ENCODE measurements around the gene WHRN.

WHRN gene

DNA sequence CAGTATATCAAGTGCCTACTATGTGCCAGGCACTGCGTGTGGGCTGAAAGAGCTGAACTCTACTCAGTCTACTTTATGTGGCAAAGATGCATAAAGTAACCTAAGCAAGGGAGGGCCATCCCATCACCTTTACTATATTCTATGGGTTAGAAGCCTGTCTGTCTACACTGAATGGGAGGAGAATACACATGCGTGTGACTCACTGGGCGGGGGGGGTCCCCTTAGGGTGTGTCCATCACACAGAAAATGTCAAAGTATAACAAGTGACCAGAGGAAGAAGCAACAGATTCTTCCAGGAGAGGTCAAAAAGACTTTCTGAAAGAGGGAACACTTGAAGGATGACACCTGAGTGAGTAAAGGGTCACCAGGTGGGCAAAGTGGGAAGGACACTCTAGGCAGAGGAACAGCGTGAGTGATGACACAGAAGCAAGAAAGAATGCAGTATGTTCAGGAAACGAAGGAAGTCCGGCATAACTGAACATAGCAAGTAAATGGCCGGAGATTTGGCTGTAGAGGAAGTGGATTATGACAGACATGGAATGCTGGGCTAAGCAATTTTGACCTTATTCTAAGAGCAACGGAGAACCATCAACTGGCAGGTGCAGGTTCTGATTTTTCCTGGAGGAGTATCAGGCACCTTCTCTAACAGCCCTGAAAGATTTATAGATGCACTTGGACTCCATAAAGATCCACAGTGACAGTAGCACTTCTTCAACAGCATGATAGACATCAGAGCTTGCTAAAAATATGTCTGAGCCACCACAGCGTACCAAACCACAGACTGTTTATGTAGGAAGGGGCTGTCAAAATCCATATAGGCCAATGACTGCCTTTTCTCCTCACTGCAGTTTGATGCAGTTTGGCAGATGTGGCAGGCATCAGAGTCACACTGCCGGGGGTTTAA is 8.0 kb upstream of the WHRN start:
- no peak for DNase-seq

DNA sequence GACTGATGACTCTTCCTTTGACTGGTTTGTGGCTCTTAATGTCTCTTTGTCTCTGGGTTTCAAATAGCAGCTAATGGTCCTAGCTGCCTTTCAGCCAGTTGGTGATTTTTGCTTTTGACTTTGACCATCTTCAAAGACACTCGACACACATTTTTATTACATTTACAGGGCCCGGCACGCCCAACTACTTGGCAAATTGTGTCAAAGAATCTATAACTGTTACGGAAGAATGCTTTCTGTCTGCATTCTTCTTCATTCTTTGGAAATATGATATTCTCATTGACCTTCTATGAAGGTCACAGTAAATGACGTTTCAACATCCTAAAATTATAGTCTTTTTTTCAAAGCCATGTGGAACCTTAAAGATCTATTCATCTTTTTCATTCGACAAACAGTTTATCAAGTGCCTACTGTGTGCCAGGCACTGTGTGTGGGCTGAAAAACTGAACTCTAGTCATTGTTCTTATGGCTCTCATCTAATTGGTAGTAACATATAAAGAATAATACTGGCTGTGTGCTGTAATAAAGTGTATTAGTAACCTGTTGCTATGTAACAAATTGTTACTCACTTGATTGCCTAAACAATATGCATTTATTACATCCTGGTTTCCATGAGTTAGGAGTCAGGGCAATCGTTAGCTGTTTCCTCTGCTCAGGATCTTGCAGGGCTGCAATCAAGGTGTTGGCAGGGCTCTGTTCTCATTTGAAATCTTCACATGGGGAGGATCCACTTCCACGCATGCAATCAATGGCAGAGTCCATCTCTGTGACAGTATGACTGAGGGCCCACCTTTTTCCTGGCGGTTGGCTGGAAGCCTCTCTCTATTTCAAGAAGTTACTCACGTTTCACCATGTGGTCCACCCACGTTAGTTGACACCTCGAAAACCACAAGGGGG is 7.0 kb upstream of the WHRN start:
- no peak for DNase-seq

DNA sequence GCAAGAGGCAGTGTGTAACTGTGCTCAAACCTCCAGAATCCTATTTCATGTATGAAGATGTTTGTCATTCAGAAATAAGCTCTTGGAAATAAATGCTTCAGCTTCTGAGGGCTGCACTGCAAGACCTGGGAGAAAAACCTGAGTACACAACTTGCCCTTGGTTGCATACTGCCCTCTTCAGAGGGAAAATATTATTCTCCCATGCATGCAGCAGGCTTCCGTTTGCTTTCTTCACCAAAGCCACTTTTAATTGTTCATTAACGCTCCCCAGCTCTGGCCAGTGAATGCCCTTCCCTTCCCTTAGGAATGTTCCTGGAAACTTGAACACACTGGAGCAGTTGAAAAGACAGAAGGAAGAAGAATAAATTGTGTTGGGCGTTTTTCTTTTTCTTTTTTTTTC is 2.5 kb upstream of the WHRN start:
- DNase-seq, result no peak

DNA sequence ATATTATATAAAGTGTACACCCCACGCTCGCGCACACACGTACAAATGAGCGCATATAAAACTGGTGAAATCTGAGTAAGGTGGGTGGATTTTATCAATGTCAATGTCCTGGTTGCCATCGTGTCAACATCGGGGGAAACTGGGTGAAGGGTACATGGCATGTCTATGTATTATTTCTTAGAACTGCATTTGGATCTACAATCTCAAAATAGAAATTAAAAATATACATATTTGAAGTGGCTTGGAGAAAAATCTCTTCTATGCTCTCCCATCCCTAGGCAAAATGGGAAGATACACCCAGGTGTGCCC is 763 bp upstream of the WHRN start:
- DNase-seq, result no peak

DNA sequence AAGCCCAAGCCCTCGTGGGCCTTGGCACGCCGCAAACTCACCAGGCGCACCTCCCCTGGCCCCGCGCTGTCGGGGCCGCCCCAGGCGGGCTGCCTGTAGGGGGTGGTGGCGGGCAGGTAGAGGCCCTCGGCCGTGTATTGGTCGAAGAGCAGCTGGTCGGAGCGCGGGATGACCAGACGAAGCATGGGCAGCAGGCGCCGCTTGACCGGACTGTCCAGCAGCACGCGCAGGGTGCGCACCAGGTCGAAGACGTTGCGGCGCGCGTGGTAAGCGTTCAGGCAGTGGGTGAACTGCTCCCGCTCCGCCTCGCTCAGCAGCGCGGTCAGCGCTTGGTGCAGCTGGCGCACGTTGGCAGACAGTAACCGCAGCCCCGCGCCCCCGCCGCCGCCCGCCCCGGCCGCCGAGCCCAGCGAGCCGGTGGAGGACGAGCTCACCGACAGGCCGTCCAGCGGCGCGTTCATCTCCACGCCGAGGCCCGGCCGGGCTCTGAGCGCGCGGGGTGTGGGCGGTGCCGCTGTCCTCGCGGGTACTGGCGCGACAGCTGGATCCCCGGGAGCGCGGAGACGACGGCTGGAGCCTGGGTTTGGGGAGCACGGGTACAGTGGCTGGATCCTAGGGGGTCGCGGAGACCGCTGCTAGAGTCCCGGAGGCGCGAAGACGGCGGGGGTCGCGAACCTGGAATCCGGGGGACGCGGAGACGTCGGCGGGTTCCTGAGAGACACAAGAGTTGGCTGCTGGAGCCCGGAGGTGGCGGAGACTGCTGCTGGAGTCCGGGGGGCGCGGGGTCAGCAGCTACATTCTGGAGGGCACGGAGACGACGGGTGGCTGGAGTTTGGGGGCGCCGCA is 709 bp downstream of the WHRN start:
- no peak for DNase-seq

DNA sequence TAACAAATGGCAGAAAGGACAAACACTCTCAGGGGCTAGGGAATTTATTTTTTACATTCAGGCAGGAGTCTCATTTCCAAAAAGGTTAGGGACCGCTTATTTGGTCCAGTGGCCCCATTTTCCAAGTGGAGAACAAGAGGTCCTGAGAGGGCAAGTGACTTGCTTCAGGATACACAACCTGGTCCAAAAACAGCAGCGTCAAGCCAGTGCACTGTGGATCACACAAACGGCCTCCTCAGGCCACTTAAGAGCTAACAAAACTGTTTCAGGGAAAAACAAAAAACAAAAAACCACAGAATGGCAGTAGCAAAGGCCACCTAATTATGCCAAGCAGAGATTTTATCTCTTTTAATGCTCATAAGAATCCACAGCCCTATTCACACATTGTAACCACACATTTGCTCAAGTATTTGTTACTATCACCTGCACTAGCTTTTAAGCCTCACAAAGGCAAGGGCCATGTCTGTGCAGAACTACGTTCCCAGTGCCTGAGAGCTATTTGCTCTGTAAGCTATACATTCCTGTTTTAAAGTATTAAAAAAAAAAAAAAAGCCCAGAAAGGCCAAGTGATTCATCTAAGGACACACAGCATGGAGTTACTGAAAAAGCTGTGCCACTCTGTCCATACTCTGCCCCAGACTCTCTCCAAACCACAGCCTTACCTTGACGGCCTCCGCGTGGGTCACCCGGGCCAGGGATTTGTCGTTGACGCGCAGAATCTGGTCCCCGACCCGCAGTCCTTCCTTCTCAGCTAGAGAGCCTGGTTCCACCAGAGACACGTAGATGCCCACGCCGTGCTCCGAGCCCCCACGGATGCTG is 1.5 kb downstream of the WHRN start:
- no peak for DNase-seq

DNA sequence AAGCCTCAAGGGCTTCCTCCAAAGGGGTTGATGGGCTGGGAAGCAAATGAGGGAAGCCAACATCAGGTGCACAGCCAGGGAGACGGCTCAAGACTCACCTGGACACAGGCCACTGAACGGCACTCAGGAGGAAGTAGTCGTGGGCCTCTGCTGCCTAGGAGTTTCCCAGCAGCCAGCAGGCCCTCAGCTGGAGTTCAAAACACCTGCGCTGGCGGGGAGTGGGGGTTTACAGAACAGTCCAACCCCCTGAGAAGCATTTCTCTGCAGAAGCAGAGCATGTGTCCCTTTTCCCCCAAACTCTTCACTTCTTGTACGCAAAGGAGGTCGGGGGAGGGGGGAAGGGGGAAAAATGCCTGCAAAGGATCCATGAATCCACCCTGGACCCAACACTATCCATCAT is 2.3 kb downstream of the WHRN start:
- no peak for DNase-seq

DNA sequence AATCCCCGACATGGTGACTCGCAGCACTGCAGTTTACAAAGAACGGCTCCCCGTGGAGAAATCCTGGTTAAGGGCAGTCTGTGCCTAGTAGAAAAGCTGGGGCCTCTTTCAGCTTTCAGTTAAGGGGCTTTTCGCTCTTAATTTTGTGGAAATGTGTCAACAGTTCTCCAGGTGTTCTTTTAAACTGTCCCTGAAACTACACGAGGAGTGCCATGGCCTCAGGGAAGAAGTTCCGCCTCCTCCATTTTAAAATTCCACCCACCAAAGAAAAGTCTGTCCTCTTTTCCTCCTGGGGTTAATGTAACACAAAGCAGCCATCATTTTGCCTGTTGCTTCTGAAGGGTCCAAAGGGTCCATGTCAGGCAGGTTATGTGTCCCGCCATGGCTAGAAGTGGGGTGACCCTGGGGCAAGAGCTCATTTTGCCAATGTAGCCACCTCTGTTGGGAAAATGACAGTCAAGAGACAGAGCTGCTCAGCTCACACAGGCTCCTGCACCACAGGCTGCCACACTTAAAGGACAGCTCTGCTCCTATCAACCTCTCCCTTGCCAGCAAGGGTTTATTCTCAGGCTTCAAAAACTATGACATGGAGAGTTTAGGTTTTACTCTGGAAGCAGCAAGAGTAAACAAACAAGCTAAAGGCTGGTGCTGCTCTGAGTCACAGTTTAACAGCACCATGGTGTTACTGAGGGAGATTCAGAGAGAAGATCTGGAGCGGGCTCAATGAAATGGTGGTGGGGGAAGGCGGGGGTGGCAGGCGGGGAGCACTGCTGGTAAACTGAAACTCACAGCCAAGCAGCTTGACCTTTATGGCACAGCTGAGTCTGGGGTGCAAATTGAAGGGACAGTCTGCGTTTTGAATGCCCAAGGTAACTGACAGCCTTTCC is 3.2 kb downstream of the WHRN start:
- peak; percentile 22 for DNase-seq

DNA sequence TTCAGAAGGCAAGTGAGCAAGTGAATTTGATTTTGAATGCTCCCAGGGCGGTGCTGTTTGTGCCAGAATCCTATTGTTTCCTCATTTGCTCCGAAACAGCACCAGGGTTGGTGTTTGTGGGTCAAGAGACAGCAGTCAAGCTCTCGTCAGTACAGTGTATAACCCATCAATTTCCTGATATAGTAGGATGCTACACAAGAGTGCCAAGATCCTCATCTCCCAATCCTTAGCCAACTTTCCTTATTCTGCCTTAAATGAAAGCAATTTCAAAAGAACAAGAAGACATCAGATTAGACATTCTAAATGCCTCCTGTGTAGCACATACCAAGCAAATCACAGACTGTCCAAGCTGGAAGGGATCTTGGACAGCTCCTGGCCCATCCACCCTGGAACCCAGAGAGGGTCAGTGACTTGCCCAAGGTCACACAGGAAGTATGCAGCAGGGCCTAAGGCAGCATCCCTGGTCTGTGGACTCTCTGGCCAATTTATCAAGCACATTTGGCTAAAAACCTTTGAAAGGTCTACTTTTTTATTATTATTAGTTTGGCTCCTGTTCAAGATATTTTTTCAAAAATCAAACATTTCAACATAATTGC is 4.5 kb downstream of the WHRN start:
- DNase-seq, result no peak

DNA sequence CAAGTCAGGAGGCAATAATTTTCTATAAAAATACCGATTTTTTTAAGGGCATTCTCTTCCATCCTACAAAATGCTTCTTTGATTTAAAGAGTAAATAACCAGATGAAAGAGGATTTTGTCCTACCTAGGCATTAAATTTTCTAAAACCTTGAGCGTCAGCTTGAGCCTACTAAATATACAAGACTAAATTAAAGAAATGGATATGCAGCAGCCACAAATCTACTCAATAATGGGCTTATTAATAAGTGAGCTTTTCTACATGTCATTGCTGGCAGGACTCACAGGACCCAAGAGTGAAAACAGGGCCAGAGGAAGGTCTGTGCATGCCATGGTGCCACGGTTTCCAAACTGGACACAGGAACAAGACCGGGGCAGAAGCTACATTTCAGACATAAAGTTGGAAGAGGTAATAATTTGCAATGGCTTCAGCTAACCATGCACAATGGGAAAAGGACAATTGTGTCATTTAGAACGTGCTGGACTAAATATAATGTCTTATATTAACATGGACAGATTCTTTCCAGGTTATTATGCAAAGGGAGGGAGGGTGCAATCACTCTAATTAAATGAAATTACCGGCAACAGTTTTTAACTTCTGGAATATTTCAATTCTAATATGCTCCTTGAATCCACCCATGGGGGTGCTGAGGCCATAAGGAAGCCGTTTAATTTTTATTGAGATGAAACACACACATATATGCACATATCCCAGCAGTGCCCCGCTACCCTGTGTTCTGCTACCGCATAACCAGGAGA is 5.2 kb downstream of the WHRN start:
- no peak for DNase-seq

DNA sequence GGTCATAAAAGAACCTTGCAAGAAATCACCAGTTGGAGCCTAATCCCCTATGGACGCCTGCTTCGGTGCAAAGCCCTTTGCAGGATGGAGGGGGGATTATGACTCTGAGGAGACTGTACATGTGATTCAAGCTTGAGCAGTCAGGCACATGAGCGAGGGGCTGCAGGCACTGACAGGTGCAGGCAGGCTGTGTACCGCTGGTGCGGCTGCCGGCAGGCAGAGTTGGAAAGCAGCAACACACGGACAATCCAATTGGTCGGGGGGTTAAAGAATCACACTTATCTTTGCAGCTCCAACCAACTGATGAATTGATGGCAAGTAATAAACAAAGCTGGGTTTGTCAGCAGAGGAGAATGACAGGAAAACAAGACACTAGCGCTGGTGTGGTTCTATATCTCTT is 5.7 kb downstream of the WHRN start:
- DNase-seq, result no peak

DNA sequence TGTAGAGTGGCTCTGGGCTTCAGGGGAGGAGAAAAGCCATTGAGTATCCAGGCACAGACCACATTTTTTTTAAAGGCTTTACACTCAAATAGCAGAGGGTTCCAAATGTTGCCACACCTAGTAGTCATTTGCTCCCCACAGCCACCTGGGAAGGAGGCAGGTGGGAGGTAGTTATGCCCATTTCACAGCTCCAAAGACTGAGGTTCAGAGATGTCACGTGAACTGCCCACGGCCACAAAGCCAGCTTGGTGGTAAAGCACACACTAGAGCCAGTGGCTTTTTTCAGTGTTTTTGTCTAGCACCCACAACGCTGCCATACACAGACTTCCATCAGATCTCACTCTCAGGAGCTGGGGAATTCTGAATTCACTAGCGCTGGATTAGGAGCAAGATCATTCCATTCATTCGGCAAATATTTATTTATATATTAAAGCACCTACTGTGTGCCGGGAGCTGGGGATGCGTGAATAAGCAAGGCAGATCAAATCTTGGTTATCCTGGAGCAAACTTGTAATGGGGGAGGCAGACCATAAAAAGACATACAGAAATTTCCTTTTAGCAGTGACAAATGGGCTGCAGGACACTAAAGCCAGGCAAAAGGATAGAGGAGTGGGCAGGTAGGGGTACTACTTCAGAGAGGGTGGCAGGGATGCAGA is 7.4 kb downstream of the WHRN start:
- DNase-seq, result no peak

DNA sequence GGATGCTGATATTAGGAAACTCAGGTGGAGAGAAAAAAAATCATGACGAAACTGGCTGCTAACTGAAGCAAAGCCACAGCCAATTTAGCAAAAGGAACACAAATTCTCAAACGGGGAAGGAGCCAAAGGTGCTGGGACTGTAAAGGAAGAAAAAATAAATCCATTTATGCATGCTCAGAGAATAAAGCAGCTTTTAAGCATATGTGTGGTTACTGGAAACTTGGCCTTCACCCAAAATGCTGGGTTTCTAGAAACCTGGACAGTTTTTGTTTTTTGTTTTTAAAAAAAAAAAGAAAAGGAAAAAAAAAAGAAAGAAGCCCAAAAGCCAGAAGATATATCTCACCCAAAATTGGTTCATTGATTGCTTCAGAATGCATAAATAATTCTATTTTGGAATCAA is 8.0 kb downstream of the WHRN start:
- DNase-seq, result no peak

DNA sequence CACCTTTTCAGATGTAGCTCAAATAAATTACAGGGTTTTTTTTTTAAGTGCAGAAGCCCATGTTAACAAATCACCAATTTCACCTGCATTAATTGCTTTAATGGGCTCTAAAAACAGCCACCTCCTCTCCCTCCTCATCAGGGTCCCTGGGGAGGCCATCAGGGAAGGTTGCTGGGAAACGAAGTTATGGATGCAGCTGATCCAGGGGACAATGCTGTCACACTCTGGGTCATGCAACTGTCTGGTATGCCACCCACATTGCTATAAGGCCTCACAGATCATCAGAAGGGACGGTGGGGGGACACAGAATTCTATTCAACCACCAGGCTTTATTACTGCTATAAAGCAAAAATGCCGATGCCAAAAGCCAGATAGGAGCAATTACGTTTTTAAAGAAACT is 9.3 kb downstream of the WHRN start:
- no peak for DNase-seq

DNA sequence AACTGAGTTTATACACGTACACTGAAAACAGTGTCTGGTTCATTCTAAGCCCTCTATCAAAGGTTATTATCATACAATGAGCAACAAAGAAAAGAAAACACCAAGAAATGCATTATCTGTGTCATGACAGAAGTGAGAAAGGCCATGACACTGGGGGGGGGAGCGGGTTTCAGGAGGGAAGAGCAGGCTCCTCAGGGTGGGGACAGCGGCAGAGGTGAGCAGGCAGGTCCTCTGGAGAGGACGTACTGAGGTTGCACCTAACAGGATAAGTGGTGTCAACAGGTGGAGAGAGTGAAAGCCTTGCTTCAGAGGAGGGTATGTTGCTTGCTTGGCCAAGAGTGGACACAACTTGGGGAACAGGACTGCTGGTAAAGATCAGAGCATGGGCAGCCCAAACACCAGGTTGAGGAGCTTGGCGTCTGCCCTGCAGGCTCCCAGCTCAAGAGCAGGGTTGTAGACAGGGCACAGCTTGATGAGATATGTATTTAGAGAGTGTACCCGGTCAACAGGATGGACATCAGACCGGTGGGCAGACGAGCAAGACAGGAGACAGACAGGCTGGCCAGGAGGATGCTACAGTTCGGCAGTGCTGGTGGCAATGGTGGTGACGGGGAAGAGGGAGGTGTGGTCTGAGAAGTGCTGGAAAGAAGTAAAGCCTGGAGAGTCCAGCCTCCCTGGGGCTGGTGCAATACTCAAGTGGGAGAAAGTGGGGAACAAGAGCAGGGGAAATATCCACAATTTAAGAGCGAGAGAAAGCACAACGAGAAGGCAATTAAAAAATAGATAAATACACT is 10.3 kb downstream of the WHRN start:
- DNase-seq, result no peak

DNA sequence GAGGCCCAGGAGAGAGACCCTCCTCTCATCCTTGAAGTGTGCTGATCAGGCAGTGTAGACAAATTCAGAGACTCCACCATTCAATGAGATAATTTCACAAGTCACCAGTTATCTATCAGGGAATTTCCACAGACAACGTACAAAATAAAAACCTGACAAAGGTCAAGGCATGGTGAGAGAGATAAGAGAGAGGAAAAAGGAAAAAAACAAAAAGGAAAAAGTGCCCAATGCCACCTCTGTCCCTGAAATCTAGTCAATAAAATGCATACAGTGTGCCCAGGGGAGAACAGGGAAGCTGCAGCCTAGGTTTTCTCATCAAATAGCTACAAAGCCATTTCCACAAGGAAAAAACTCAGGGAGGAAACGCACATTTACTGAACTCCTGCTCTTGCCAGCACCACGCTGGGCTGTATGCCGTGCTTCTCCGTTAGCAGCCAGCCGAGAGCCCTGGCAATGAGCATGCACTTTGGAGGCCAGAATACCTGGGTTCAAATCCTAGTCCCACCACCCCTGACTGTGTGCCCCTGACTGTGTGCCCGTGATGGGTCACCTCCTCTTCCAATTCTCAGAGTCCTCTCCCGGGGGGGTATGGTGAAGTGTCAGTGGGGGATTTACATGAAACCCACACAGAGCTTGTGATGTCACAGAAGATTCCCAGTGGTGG is 11.6 kb downstream of the WHRN start:
- DNase-seq, result no peak

DNA sequence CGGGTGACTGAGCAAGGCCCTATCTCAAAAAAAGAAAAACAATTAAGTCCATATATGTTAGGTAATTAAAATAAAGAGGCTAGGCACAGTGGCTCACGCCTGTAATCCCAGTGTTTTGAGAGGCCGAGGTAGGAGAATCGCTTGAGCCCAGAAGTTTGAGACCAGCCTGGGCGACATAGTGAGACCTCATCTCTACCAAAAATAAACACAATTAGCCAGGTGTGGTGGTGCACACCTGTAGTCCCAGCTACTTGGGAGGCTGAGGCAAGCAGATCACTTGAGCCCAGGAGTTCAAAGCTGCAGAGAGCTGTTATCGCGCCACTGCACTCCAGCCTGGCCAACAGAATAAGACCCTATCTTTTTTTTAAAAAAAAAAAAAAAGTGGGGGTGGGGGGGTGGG is 12.3 kb downstream of the WHRN start:
- no peak for DNase-seq

DNA sequence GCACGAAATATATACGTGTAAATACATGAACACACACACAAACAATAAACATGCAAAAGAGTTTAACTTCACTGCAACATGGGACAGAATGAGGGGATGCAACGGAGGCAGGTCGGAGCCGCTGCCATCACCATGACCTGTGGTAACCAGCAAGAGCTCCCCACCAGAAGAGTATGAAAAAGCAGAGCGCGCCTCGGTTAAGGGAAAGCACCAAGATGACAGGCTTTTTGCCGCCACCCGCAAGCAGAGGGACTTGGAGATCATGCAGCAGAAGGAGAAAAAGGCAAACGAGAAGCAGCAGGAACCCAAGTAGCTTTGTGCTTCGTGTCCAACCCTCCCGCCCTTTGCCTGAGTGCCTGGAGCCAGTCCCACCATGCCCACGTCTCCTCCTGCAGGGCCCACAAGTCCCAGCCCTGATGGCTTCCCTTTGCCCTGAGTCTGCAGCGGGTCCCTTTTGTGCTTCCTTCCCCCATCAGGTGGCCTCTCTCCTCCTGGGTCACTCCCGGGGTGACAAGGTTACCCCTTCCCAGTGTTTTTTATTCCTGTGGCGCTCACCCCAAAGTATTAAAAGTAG is 13.8 kb downstream of the WHRN start:
- no peak for DNase-seq
